GM19455 (cell line): ENCODE data around the gene GCC2.
"Not testable (repeated sequence)": the region's sequence is repeated elsewhere in the genome, so short reads cannot be mapped to it uniquely, and the experiment has no call there.

Experiments
- ATAC-seq: cut with Tn5 transposase; IDR thresholded peaks from one replicate; pipeline ENCODE4 v1.9.1; 2021; ENCODE audit not compliant: unreplicated experiment

The GCC2 gene

DNA sequence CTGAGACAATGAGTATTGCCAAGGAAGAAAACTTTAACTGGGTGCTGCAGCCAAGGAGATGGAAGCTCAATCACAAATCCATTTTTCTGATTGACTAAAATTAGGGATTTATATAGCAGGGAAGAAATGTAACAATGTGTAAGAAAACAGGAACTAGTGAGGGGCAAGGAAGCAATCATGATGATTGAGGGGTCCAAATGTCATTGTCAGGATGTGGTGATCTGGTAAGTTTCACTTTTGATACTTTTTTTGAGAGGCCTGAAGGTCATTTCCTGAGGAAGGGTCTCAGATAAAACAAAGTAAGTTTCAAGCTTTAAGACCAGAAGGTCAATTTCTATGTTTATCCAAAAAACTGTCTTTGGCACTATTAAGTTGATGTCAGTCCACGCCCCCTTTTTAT, 12.0 kb upstream of the GCC2 start:
- no peak for ATAC-seq

DNA sequence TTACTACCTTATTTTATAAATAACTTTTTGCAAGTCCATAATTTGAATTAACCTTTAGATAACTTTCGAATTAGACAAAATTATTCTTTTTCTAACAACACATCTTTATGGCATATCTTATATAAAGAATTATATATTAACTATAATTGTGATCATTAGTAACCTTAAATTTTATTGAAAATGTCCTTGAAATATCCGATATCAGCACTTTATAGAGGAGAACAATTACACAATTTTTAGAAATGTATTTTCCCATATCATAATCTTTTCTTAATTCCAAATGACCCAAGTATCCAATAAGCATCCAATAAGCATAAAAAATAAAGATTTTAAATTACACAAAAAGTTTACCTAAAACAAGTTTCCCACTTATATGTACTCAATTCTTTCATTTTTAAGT, 7.3 kb upstream of the GCC2 start:
- no peak for ATAC-seq

DNA sequence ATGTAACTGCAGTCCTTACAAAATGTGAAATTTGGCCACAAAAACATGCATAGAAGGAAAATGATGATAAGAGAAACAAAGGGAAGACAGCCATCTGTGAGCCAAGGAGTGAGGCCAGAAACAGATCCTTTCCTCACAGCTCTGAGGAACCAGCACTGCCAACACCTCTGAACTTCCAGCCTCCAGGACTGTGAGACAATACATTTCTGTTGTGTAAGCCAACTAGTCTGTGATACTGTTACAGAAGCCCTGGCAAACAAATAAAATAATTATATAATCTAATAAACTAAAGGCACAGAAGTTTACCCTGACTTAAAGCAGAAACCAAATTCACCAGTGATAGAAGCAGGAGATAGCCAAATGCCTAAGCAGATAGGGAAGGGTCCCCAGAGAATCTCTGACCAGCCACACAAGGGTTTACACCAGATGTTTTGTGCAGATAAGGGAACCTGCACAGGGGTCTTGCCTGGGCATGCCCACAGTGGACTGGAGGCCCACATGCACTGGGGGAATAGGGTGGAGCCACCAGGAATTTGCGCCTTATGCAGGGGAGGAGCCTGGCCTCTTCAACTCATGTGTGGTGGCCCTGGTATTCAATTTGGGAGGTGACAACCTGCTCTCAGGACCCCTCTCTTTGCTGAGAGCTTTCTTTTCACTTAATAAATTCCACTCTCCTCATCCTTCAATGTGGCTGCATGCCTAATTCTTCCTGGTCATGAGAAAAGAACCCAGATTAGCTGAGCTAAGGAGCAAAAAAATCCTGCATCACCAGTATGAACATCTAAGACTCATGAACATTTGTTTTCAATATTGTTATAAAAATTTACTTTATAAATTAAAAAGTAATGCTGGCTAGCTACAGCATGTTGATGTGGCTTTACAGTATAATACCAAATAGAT, 3.8 kb upstream of the GCC2 start:
- no peak for ATAC-seq

DNA sequence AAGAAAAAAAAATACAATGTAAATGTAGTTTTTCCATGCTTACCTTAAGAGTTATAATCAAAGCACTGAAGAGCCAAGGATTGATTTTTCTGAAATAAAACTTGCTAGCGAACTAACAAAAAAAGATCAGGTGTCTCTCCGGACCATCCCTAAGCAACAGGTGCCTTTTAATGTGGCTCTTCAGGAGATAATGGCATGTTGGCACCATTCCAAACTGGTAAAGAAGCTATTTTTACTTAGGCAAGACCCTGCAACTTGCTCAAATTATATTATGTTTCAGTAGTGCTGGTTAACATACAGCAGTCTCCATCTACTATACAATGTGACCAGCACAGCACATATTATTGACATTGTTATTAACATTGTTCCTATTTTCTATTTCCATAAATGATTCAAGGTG, 2.3 kb upstream of the GCC2 start:
- no peak for ATAC-seq

DNA sequence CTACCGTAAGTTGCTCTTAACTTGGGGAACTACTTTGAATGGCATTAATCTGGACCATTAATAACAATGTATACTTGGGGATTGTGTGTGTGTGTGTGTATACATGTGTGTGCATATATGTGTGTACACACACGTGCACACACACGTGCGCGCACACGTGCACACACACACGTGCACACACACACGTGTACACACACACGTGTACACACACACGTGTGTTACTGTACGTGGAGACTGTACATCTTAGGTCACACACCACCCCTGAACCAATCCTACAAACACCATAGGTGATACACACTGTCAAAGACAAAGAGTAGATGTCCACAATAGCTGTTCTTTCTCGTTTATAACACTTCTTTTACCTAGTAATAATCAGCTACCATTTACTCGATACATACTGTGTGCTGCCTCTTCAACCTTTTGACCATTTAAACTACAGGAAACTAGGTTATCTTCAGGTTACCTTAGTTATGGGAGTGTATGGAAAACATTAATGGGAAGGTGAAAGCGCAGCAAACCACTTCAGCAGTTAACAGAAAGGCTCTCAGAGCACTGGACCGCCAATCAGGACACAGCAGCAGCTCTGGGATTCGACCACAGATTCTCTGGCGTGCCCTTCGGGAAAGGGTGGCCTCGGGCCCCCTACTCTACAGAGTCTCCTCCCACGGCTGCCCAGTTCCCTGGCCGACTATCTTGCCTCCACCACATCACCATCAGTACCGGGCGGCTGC, 894 bp upstream of the GCC2 start:
- ATAC-seq, result no peak

DNA sequence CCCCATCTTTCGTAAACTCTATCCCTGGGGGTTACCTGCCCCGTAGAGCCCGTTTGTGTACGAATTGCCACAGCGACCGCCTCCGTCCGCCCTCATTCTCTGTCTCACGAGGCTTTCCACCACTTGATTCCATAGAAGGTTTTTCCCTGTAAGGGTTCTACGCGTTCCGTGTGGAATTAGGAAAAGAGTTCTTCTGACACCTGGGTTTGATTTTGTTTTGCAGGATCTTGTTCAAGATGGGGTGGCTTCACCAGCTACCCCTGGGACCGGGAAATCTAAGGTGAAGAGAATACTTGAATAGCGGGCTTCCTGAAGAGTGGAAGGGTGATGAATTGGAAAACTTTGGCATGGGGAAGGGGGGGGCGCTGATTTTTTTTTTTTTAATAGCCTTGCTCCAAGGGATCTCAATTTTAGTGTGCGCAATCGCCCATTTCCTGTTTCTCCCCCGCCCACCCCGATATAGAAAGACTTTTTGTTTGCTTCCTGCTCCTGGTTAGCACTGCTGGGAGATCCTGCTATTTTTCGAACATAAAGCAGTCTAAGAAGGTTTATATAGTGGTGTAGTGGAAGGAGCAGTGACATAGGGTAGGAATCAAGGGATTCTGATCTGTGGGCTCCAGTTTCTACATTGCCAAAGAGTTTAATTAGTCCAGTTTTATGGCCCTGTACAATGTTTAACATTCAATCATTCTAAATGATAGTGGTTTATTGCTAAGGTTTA, 564 bp downstream of the GCC2 start:
- ATAC-seq, result peak; percentile 45

DNA sequence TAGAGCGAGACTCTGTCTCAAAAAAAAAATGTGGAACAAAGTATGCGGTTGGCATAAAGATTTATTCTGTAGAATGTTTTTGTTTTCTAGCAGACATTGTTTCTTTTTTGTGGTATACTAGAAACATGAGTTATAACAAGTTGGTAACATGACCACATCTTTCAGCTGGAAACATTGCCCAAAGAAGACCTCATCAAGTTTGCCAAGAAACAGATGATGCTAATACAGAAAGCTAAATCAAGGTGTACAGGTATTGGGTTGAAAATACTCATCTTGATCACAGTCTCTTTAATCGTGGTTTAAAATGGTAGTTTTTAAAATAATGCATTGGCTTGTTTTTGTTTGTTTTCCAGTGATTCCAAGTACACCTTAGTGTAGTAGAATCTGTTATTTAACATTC, 1.9 kb downstream of the GCC2 start:
- no peak for ATAC-seq

DNA sequence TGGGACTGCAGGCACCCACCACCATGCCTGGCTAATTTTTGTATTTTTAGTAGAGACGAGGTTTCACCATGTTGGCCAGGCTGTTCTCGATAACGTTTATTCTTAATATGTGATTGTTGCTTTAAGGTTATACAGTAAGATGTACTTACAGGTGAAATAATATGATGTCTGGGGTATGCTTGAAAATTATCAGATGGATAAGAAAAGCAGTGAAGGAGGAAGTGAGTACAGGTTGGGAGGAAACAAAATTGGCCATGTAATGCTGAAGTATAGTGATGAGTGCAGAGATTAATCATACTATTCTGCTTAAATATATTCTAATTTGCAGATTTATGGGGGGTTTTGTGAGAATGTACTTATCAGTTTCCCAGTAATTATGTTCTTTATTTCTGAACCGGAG, 3.0 kb downstream of the GCC2 start:
- ATAC-seq, result no peak

DNA sequence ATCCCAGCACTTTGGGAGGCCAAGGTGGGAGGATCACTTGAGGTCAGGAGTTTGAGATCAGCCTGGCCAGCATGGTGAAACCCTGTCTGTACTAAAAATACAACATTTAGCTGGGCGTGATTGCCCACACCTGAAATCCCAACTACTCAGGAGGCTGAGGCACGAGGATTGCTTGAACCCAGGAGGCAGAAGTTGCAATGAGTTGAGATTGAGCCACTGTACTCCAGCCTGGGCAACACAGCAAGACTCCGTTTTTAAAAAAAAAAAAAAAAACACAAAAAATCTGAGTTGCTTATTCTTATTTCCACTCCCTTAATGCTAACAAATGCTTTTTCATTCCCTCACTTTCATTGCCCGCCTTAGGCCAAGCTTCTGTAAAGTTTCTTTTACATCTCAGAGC, 4.5 kb downstream of the GCC2 start:
- ATAC-seq, result not testable (repeated sequence)

DNA sequence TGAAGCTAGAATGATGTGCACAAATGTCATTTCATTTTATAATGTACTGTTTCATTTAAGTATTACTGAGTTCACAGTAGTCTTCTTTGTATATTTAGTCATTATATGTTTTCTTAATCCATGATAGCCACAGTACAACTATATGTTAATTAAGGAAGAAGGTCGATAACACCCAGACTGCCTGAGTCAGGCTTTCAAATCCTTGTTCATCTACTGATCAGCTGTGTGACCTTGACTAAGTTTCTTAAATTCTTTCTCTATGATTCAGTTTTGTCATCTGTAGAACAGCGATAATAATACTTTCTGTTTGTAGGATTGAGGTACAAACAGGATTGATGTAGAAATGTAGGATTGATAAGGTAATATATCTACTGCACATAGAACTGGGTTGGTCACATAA, 5.4 kb downstream of the GCC2 start:
- no peak for ATAC-seq

DNA sequence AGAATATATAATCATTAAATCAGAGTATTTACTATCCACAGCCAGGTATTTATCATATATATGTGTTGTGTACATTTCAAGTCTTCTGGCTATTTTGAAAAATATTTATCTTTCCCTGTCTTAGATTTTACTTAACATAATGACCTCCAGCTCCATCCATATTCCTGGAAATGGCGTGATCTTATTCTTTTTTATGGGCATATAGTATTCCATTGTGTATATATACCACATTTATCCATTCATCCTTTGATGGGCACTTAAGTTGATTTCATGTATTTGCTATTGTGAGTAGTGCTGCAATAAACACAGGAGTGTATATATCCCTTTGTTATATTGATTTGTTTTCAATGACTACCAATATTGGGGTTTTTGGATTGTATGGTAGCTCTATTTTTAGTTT, 6.6 kb downstream of the GCC2 start:
- no peak for ATAC-seq

DNA sequence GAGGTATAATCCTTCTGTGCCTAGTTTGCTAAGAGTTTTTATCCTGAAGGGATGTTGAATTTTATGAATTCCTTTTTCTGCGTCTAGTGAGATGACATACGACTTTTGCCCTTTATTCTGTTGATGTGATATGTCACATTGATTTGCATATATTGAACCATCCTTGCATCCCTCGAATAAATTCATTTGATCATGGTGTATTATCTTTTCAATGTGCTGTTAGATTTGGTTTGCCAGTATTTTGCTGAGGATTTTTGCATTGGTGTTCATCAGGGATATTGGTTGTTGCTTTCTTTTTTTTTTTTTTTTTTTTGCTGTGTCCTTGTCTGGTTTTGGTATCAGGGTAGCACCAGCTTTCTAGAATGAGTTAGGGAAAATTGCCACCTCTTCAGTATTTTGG, 9.1 kb downstream of the GCC2 start:
- no peak for ATAC-seq

DNA sequence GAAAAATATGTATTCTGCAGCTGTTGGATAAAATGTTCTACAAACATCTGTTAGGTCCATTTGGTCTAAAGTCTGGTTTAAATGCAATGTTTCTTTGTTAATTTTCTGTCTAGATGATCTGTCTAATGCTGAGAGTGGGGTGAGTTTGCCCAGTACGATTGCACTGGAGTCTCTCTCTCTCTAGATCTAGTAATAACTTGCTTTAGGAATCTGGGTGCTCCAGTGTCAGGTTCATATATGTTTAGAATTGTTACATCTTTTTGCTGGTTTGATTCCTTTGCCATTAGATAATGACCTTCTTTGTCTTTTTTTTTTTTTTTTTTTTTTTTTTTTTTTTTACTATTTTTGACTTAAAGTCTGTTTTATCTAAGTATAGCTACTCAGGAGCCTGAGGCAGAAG, 10.4 kb downstream of the GCC2 start:
- ATAC-seq, result no peak

DNA sequence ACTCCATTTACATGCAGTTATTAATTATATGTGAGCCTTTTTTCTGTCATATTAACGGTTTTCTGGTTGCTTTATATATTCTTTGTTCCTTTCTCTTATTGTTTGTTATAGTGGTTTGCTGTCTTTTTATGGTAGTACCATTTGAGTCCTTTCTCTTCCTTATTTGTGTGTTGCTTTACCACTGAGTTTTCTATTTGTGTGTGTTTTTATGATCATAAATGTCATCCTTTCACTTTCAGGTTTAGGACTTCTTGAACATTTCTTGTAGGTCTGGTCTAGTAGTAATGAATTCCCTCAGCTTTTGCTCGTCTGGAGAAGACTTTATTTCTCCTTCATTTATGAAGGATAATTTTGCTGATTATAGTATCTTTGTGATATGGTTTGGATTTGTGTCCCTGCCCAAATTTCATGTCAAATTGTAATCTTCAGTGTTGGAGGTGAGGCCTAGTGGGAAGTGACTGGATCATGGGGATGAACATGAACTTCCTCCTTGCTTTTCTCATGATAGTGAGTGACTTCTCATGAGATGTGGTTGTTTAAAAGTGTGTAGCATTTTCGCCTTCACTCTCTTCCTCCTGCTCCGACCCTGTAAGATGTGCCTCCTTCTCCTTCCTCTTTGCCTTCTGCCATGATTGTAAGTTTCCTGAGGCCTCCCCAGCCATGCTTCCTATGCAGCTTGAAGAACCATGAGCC, 11.5 kb downstream of the GCC2 start:
- ATAC-seq, result peak; percentile 93

DNA sequence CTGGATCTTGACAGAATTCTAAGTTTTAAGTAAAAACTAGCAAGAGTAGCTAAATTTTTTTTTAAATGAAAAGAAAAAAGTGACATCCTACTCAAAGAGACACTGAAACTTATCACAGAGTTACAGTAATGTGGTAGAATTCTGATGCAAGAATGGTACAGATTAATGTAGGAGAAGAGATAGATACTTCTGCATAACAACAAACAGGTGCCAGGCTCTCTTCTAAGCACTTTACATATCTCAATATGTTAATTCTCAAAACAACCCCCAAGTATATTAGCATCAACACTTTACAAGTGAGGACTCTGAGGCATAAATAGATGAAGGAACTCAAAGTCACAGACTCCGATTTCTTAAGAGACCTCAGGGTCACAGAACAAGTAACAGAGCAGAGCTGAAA, 28.1 kb downstream of the GCC2 start:
- ATAC-seq, result no peak

DNA sequence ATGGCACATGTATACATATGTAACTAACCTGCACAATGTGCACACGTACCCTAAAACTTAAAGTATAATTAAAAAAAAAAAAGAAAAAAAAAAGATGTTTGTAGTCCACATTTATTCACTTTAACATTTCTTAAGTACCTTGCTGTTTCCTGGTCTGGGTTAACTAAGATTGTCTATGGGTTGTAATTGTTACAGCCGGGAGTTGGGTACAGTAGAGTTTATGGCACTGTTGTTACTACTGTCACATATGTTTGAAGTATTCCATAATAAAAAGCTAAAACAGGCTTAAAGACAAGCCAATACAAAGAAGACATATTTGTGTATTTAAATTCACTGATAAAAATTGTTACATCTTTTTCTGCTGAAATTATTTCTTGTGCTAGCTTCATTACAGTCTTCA, 36.2 kb downstream of the GCC2 start:
- no peak for ATAC-seq

DNA sequence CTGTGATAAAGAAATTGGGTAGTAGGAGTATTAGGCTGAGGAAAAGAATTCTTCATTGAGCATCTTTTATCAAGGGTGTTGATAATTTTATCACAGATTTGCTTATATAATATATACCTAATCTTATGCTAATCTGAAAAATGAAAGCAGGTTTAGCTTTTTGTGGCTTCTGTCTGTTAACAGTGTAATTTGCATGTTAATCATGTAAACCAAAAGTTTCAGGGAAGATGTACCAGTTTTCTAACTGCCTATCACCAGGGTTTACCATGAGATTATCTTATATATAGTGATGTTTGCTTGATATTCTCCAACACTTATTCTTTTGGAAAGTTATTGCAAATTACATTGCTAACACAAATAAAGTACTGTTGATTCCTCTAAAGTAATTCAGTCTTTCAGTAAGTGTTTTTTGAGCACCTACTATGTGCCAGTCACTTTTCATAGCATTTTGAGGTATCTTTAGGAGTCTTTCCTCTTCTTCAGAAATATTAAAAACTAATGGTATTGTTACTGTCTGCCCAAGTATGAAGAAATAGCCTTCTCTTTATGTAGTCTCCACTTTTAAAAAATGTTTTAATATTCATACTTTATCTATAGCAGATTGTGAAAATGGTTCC, 41.6 kb downstream of the GCC2 start:
- no peak for ATAC-seq

DNA sequence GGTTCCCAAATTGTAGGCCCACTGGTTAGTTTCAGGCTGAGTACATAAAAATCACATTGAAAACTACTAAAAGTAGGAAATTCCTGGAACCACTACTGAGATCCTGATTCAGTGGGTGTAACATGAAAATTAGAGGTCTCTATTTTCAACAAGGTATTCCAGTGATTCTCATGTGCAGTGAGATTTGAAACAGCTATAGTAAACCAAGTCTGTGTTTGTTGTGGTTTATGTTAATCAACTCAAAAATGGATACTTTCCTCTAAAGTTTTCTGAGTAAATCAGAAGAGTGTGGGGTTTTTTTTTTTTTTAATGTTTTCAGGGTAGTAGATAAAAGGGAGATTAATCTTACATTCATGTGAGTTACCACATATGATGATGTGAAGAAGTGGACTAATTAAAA, 42.8 kb downstream of the GCC2 start:
- no peak for ATAC-seq

DNA sequence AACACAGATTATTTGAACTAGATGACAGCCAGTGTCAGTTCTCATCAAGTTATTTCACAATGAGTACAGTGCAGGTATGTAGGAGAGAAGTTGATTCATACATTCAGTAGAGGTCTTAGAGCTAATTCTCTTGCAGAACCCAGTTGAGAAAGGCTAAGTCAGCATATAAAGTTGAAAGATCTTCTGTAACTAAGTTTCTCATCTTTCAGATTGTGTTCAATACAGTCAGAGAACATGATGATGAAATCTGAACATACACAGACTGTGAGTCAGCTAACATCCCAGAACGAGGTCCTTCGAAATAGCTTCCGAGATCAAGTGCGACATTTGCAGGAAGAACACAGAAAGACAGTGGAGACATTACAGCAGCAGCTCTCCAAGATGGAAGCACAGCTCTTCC, 43.4 kb downstream of the GCC2 start:
- no peak for ATAC-seq

DNA sequence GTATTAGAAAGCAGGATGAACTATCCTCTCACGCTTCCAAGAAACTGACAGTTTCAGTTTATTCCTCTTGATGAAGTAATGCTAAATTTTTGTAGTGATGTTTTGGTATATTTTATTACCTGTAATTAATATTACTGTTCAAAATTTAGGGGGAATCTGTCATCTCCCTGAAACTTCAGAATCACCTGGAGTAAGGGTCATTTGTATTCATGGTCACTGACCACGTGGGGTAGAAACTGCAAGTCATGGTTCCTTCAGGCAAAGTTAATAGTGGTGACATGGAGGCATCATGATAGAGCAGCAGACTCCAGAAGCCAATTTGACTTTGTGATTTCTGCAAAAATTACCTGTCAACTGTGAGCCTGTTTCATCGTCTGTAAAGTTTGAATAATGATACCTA, 47.2 kb downstream of the GCC2 start:
- ATAC-seq, result not testable (repeated sequence)

DNA sequence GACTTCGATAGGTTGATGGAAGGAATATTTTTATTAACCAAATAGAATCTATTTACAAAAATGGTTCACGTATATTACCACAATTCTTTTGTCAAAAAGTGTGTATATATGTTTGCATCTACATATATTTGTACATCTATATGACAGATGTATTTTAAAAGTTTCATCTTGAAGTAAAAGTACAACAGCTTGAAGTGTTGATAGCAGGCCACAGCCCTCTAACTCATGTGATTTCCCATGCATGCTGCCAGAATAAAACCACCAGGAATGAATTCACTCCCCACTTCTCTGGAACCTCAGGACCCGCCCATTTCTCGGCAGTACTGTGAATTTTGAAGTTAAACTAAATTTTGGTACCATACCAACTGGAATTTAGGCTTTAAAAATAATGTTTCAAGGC, 58.6 kb downstream of the GCC2 start:
- not testable (repeated sequence) for ATAC-seq
